NOMO-1 (cell line): ENCODE data around the gene B9D2.
"Not testable (repeated sequence)": the region's sequence is repeated elsewhere in the genome, so short reads cannot be mapped to it uniquely, and the experiment has no call there.

Source experiments
- DNase-seq, 2 experiments: peaks; one replicate each; lab custom pipeline; 2025; ENCODE audit not compliant: unreplicated experiment in 2 of 2; lab: John Stamatoyannopoulos, UW

The B9D2 gene

GRCh38 chr19:41356984-41357739, 6.8 kb downstream of the B9D2 start:
- DNase-seq, result no peak

GRCh38 chr19:41355802-41356201, 8.1 kb downstream of the B9D2 start:
- no peak for DNase-seq

GRCh38 chr19:41355035-41355434, 8.9 kb downstream of the B9D2 start:
- DNase-seq, result no peak

- DNase-seq, result no peak
Observed at GRCh38 chr19:41354343-41354953, 9.5 kb downstream of the B9D2 start.

GRCh38 chr19:41353466-41354342, 10.2 kb downstream of the B9D2 start, which contains the start of gene TGFB1:
TSS of gene TGFB1 (minus strand) at chr19:41353922. CDS start at chr19:41353044, 878 bp downstream.
- DNase-seq, result peak; percentile 76 to 88

- peak; percentile 59 to 70 for DNase-seq
Observed at GRCh38 chr19:41352609-41353465, 11.1 kb downstream of the B9D2 start.

- DNase-seq, result no peak
Observed at GRCh38 chr19:41352279-41352608, 11.7 kb downstream of the B9D2 start.

- peak; percentile 56 to 70 for DNase-seq
Observed at GRCh38 chr19:41351339-41352245, 12.4 kb downstream of the B9D2 start.

GRCh38 chr19:41350735-41351338, 13.1 kb downstream of the B9D2 start:
- no peak for DNase-seq

GRCh38 chr19:41346916-41347315, 17.0 kb downstream of the B9D2 start:
- not testable (repeated sequence) for DNase-seq

GRCh38 chr19:41344162-41344561, 19.8 kb downstream of the B9D2 start:
- DNase-seq, result no peak

GRCh38 chr19:41341669-41342490, 22.1 kb downstream of the B9D2 start:
- DNase-seq, result no peak

- DNase-seq, result no peak
Observed at GRCh38 chr19:41339936-41340335, 24.0 kb downstream of the B9D2 start.

- DNase-seq, result no peak
Observed at GRCh38 chr19:41335467-41335866, 28.5 kb downstream of the B9D2 start.

- peak in 1 of 2 experiments; percentile 49 for DNase-seq
Observed at GRCh38 chr19:41334793-41335192, 29.2 kb downstream of the B9D2 start.

GRCh38 chr19:41332468-41332867, 31.5 kb downstream of the B9D2 start:
- DNase-seq, result no peak

GRCh38 chr19:41332000-41332399, 31.9 kb downstream of the B9D2 start:
- DNase-seq, result no peak

- no peak for DNase-seq
Observed at GRCh38 chr19:41330946-41331678, 32.8 kb downstream of the B9D2 start.
